Heart left ventricle (tissue), 13 donors: ENCODE results near the gene SYP.

Experiments
- CTCF ChIP-seq, 12 donors: fragments of 200-600 bp; sonication (generic) in 4 of 12; IDR thresholded peaks; one replicate each; pipeline versions ENCODE4 v1.5.0 to v1.8.0; 2018 to 2022; ENCODE audit warnings: antibody characterized with exemption in 12 of 12, mild to moderate bottlenecking in 5 of 12
- POLR2A ChIP-seq, 2 donors: fragments of 450-650 bp; IDR thresholded peaks; one replicate each; pipeline ENCODE4 v1.6.1; 2017; ENCODE audit warnings: antibody characterized with exemption in 2 of 2, mild to moderate bottlenecking in 2 of 2, moderate library complexity in 2 of 2
- donor health status: ischemic (EF 13 %, LVEDD 7.1; RV severe dilation, severe dysfunction).
- donor health status: DM: no; HTN: yes; CAD: no.
- donor health status: DM: no; HTN: no; CAD: no.
- donor health status: ischemic (EF 25% LVEDD 6.9; RV normal size, moderate dysfunction).
- donor health status: ischemic (EF 25% LVEDD 5.7; RV mildly dilated, moderate dysfunction).
- donor health status: ischemic (EF 35%, LVEDD 5.7; RV mildly dilated, moderate dysfunction).
- donor health status: nonischemic (EF 11% LVEDD 7.7; RV severe dilation, severe dysfunction).
- donor health status: DM: yes; HTN: yes; CAD: no.
- donor health status: PGD.
- donor health status: ischemic (EF 29% LVEDD 5.4; RV normal size, mild dysfunction).
- donor health status: nonischemic (EF 23%, LVEDD 6.1; RV moderate dilation, normal function).

- TF ChIP-seq POLR2A (IDR thresholded peaks at IDR 0.05) = no peak
- no peak for TF ChIP-seq CTCF (IDR thresholded peaks at IDR 0.05)
Measured at GRCh38 chrX:49160908-49161307, 39.1 kb downstream of the SYP start.
